HG02798 (cell line): ENCODE results near the gene TRRAP.

Source experiments
- ATAC-seq: cut with Tn5 transposase; IDR thresholded peaks from one replicate; pipeline ENCODE4 v1.9.1; 2021; ENCODE audit warnings: mild to moderate bottlenecking; ENCODE audit not compliant: unreplicated experiment, poor library complexity

The TRRAP gene

GRCh38 chr7:98935811-98936210 is 57.5 kb downstream of the TRRAP start:
- ATAC-seq = no peak

- ATAC-seq = no peak
Observed at GRCh38 chr7:98943336-98943735, 65.0 kb downstream of the TRRAP start.

GRCh38 chr7:98944386-98944785 is 66.1 kb downstream of the TRRAP start:
- ATAC-seq = no peak

GRCh38 chr7:98945852-98946251 is 67.5 kb downstream of the TRRAP start:
- ATAC-seq = no peak

- ATAC-seq = no peak
Observed at GRCh38 chr7:98946389-98946788, 68.1 kb downstream of the TRRAP start.

- ATAC-seq = no peak
Observed at GRCh38 chr7:98949336-98950044, 71.2 kb downstream of the TRRAP start.

- no peak for ATAC-seq
Observed at GRCh38 chr7:98955992-98956391, 77.7 kb downstream of the TRRAP start.

- ATAC-seq = no peak
Observed at GRCh38 chr7:98956469-98956868, 78.1 kb downstream of the TRRAP start.

- ATAC-seq = no peak
Observed at GRCh38 chr7:98956937-98957336, 78.6 kb downstream of the TRRAP start.

GRCh38 chr7:98957766-98958165 is 79.4 kb downstream of the TRRAP start:
- ATAC-seq = no peak

- ATAC-seq = no peak
Observed at GRCh38 chr7:98958968-98959367, 80.6 kb downstream of the TRRAP start.

GRCh38 chr7:98963305-98963704 is 85.0 kb downstream of the TRRAP start:
- no peak for ATAC-seq

- no peak for ATAC-seq
Observed at GRCh38 chr7:98964596-98964995, 86.3 kb downstream of the TRRAP start.

GRCh38 chr7:98968621-98969020 is 90.3 kb downstream of the TRRAP start:
- ATAC-seq = no peak

GRCh38 chr7:98969386-98969785 is 91.1 kb downstream of the TRRAP start:
- no peak for ATAC-seq

- ATAC-seq = no peak
Observed at GRCh38 chr7:98970016-98970615, 91.8 kb downstream of the TRRAP start.

GRCh38 chr7:98970805-98971204 is 92.5 kb downstream of the TRRAP start:
- ATAC-seq = no peak

- no peak for ATAC-seq
Observed at GRCh38 chr7:98974205-98974604, 95.9 kb downstream of the TRRAP start.

GRCh38 chr7:98974906-98975816 is 96.8 kb downstream of the TRRAP start:
- no peak for ATAC-seq

GRCh38 chr7:98976396-98977185 is 98.3 kb downstream of the TRRAP start:
- no peak for ATAC-seq
